Activated CD8-positive, alpha-beta T cell treated with anti-CD3 and anti-CD28 coated beads, Interleukin-2, amount 10 ng/mL, durations not matched to agents 7 days and 5 days (primary cell): ENCODE data around the gene ZNF358. TPM values are rescaled to one million over a fixed set of nuclear protein-coding genes. Genes with fewer than 3 reads are reported as not detected.
A peak's percentile ranks its signal among the peaks of the same experiment; 100 is the strongest.

ENCODE experiments used
- ATAC-seq: fragments of 150-1000 bp; cut with Tn5 transposase; one replicate; pipeline ENCODE4 v1.10.0; 2021; ENCODE audit warnings: moderate library complexity
- CTCF ChIA-PET: fragments of 350-600 bp; sonication (Branson Sonifier 250); formaldehyde crosslinking; loops from one replicate; lab custom pipeline; 2021; ENCODE audit warnings: antibody characterized with exemption; lab: Charles Lee
- POLR2A ChIA-PET: fragments of 350-600 bp; sonication (Branson Sonifier 250); formaldehyde crosslinking; loops from one replicate; lab custom pipeline; 2021; ENCODE audit warnings: antibody characterized with exemption; lab: Charles Lee
- DNase-seq: peaks from one replicate; pipeline ENCODE4 v3.0.0-alpha.2; 2020
- H3K27ac Mint-ChIP-seq: one replicate; pipeline ENCODE4 v1.8.0; 2021; ENCODE audit warnings: mild to moderate bottlenecking, mixed read lengths
- H3K27me3 Mint-ChIP-seq: one replicate; pipeline ENCODE4 v1.8.0; 2021; ENCODE audit warnings: low read depth, mixed read lengths
- H3K36me3 Mint-ChIP-seq: one replicate; pipeline ENCODE4 v1.8.0; 2021; ENCODE audit warnings: low read depth, mixed read lengths
- H3K4me1 Mint-ChIP-seq: one replicate; pipeline ENCODE4 v1.8.0; 2021; ENCODE audit warnings: low read depth, mixed read lengths
- H3K4me3 Mint-ChIP-seq: one replicate; pipeline ENCODE4 v1.8.0; 2021; ENCODE audit warnings: mild to moderate bottlenecking, mixed read lengths
- H3K9me3 Mint-ChIP-seq: one replicate; pipeline ENCODE4 v1.8.0; 2022; ENCODE audit warnings: mixed read lengths; ENCODE audit not compliant: insufficient read depth
- total RNA-seq, 2 experiments: library from RNA; stranded (reverse); gene quantifications; one replicate each; pipeline ENCODE4 v1.2.3, GENCODE V29; 2021

The ZNF358 gene
- total RNA-seq, 2 experiments from 2014 or later = 5.8 to 7.9 TPM

- ATAC-seq = no peak
- peak overlapping the region; percentile 91 for H3K27ac Mint-ChIP-seq
- H3K9me3 Mint-ChIP-seq = no peaks in the 10 kb centered on the region
- DNase-seq = no peak
- no peak overlapping the region for H3K4me3 Mint-ChIP-seq
- POLR2A ChIA-PET = no interaction called here
- H3K36me3 Mint-ChIP-seq = peaks cover 54% of the 10 kb centered on the region
- CTCF ChIA-PET = interaction anchor here (1.7 to 3.4 kb wide), 2 partner anchors 23 to 136 kb away, joined by 5 to 18 read pairs; partner anchors contain the start of gene TRAPPC5
- no peaks in the 10 kb centered on the region for H3K27me3 Mint-ChIP-seq
- peaks cover 54% of the 10 kb centered on the region for H3K4me1 Mint-ChIP-seq
Observed at GRCh38 chr19:7545300-7545699, 29.4 kb downstream of the ZNF358 start.

GRCh38 chr19:7545904-7546303 is 30.0 kb downstream of the ZNF358 start:
- no peaks in the 10 kb centered on the region for H3K27me3 Mint-ChIP-seq
- ATAC-seq (peak; percentile 21), DNase-seq (no peak)
- ChIA-PET POLR2A (no interaction called here), CTCF (interaction anchor here (3.4 kb wide), 1 partner anchor 22 kb away, joined by 18 read pairs; no protein-coding TSS in a partner anchor)
- H3K4me1 Mint-ChIP-seq = peaks cover 54% of the 10 kb centered on the region
- peaks cover 57% of the 10 kb centered on the region for H3K36me3 Mint-ChIP-seq
- peak overlapping the region; percentile 3 for H3K4me3 Mint-ChIP-seq
- H3K9me3 Mint-ChIP-seq = no peaks in the 10 kb centered on the region
- peak overlapping the region; percentile 68 for H3K27ac Mint-ChIP-seq

- Mint-ChIP-seq H3K36me3 (peaks cover 57% of the 10 kb centered on the region), H3K27me3 (no peaks in the 10 kb centered on the region), H3K27ac (peak overlapping the region; percentile 43), H3K4me1 (peaks cover 58% of the 10 kb centered on the region), H3K4me3 (no peak overlapping the region), H3K9me3 (no peaks in the 10 kb centered on the region)
- ChIA-PET CTCF (interaction anchor here (1.5 kb wide), 1 partner anchor 21 kb away, joined by 5 read pairs; no protein-coding TSS in a partner anchor), POLR2A (no interaction called here)
- no peak for ATAC-seq
- DNase-seq = no peak
Observed at GRCh38 chr19:7547159-7547558, 31.3 kb downstream of the ZNF358 start.

GRCh38 chr19:7549429-7550148 is 33.7 kb downstream of the ZNF358 start:
- no peak overlapping the region for H3K27ac Mint-ChIP-seq
- ChIA-PET POLR2A (no interaction called here), CTCF (interaction anchor here (1.8 kb wide), 1 partner anchor 19 kb away, joined by 6 read pairs; no protein-coding TSS in a partner anchor)
- H3K4me3 Mint-ChIP-seq = no peak overlapping the region
- DNase-seq (no peak), ATAC-seq (no peak)
- peaks cover 57% of the 10 kb centered on the region for H3K36me3 Mint-ChIP-seq
- H3K4me1 Mint-ChIP-seq = peaks cover 56% of the 10 kb centered on the region
- H3K9me3 Mint-ChIP-seq = no peaks in the 10 kb centered on the region
- H3K27me3 Mint-ChIP-seq = no peaks in the 10 kb centered on the region

- peaks cover 49% of the 10 kb centered on the region for H3K4me1 Mint-ChIP-seq
- no peak for ATAC-seq
- no peaks in the 10 kb centered on the region for H3K9me3 Mint-ChIP-seq
- no peak for DNase-seq
- H3K27me3 Mint-ChIP-seq = no peaks in the 10 kb centered on the region
- ChIA-PET CTCF (interaction anchor here (1.8 kb wide), 1 partner anchor 18 kb away, joined by 6 read pairs; no protein-coding TSS in a partner anchor), POLR2A (no interaction called here)
- peaks cover 55% of the 10 kb centered on the region for H3K36me3 Mint-ChIP-seq
- H3K4me3 Mint-ChIP-seq = no peak overlapping the region
- H3K27ac Mint-ChIP-seq = no peak overlapping the region
Observed at GRCh38 chr19:7550169-7550770, 34.4 kb downstream of the ZNF358 start.

GRCh38 chr19:7550987-7551761 is 35.3 kb downstream of the ZNF358 start:
- H3K27ac Mint-ChIP-seq = peak overlapping the region; percentile 22
- ATAC-seq = peak; percentile 21
- POLR2A ChIA-PET = no interaction called here
- peaks cover 57% of the 10 kb centered on the region for H3K36me3 Mint-ChIP-seq
- DNase-seq = peak; percentile 43
- H3K4me1 Mint-ChIP-seq = peaks cover 41% of the 10 kb centered on the region
- CTCF ChIA-PET = interaction anchor here (1.8 to 2.1 kb wide), 2 partner anchors 17 to 18 kb away, joined by 6 to 14 read pairs; no protein-coding TSS in a partner anchor
- no peak overlapping the region for H3K4me3 Mint-ChIP-seq
- no peaks in the 10 kb centered on the region for H3K9me3 Mint-ChIP-seq
- H3K27me3 Mint-ChIP-seq = no peaks in the 10 kb centered on the region

- Mint-ChIP-seq H3K9me3 (no peaks in the 10 kb centered on the region), H3K4me3 (no peak overlapping the region), H3K27me3 (no peaks in the 10 kb centered on the region), H3K27ac (peak overlapping the region; percentile 81), H3K36me3 (peaks cover 63% of the 10 kb centered on the region), H3K4me1 (peaks cover 29% of the 10 kb centered on the region)
- DNase-seq (peak; percentile 55), ATAC-seq (peak; percentile 61)
- ChIA-PET POLR2A (interaction anchor here (0.6 kb wide), 1 partner anchor 761 kb away, joined by 3 read pairs; no protein-coding TSS in a partner anchor), CTCF (interaction anchor here (2.1 kb wide), 1 partner anchor 16 kb away, joined by 14 read pairs; no protein-coding TSS in a partner anchor)
Observed at GRCh38 chr19:7552781-7553180, 36.9 kb downstream of the ZNF358 start.

GRCh38 chr19:7554565-7554964 is 38.7 kb downstream of the ZNF358 start:
- Mint-ChIP-seq H3K4me1 (peaks cover 26% of the 10 kb centered on the region), H3K9me3 (no peaks in the 10 kb centered on the region), H3K27ac (no peak overlapping the region), H3K27me3 (no peaks in the 10 kb centered on the region), H3K36me3 (peaks cover 71% of the 10 kb centered on the region), H3K4me3 (no peak overlapping the region)
- DNase-seq (no peak), ATAC-seq (no peak)
- CTCF ChIA-PET = interaction anchor here (1.1 kb wide), 1 partner anchor 14 kb away, joined by 6 read pairs; no protein-coding TSS in a partner anchor
- POLR2A ChIA-PET = no interaction called here

GRCh38 chr19:7554990-7555864 is 39.3 kb downstream of the ZNF358 start:
- ChIA-PET CTCF (interaction anchor here (0.6 to 1.1 kb wide), 2 partner anchors 11 to 13 kb away, joined by 3 to 6 read pairs; no protein-coding TSS in a partner anchor), POLR2A (no interaction called here)
- Mint-ChIP-seq H3K4me1 (peaks cover 26% of the 10 kb centered on the region), H3K27me3 (no peaks in the 10 kb centered on the region), H3K9me3 (no peaks in the 10 kb centered on the region), H3K4me3 (no peak overlapping the region), H3K36me3 (peaks cover 67% of the 10 kb centered on the region), H3K27ac (no peak overlapping the region)
- ATAC-seq (peak; percentile 24), DNase-seq (peak; percentile 32)

GRCh38 chr19:7556696-7557315 is 40.9 kb downstream of the ZNF358 start:
- Mint-ChIP-seq H3K9me3 (no peaks in the 10 kb centered on the region), H3K4me3 (no peak overlapping the region), H3K36me3 (peaks cover 59% of the 10 kb centered on the region), H3K27ac (no peak overlapping the region), H3K27me3 (no peaks in the 10 kb centered on the region), H3K4me1 (peaks cover 21% of the 10 kb centered on the region)
- CTCF ChIA-PET = no interaction called here
- DNase-seq (no peak), ATAC-seq (no peak)
- POLR2A ChIA-PET = no interaction called here
